Brain microvascular endothelial cell (primary cell): Measurements from ENCODE around the gene PPP2R5D.

Experiments used
- DNase-seq: peaks from one replicate; pipeline ENCODE4 v3.0.0-alpha.2; 2020
- H3K27ac ChIP-seq: fragments of 250-450 bp; sonication (Bioruptor Pico); 2 replicates; pipeline ENCODE4 v1.5.1; 2020; ENCODE audit warnings: mild to moderate bottlenecking, moderate library complexity
- H3K27me3 ChIP-seq: fragments of 250-450 bp; sonication (Bioruptor Pico); replicated peaks from 2 replicates; pipeline ENCODE4 v1.5.1; 2020; ENCODE audit warnings: mild to moderate bottlenecking
- H3K36me3 ChIP-seq: fragments of 250-450 bp; sonication (Bioruptor Pico); replicated peaks from 2 replicates; pipeline ENCODE4 v1.5.1; 2020; ENCODE audit warnings: mild to moderate bottlenecking
- H3K4me3 ChIP-seq: 2 replicates; pipeline ENCODE4 v1.5.1; 2011; ENCODE audit warnings: low read depth, mild to moderate bottlenecking, control low read depth, low read length, moderate library complexity
- in situ Hi-C: cut with HindIII; loops from 2 replicates; pipeline ENCODE4 v1.10.0; 2017; ENCODE audit warnings: low sequenced_read_pairs, low pct_ligation_motif_present
- TF ChIP-seq, protein P1 (sequence below): IDR thresholded peaks from 2 replicates; pipeline ENCODE4 v1.5.1; 2011; ENCODE audit warnings: low read depth, mild to moderate bottlenecking, moderate library complexity, low read length, control low read depth, inconsistent platforms; ENCODE audit errors: missing control alignments

The PPP2R5D gene

DNA sequence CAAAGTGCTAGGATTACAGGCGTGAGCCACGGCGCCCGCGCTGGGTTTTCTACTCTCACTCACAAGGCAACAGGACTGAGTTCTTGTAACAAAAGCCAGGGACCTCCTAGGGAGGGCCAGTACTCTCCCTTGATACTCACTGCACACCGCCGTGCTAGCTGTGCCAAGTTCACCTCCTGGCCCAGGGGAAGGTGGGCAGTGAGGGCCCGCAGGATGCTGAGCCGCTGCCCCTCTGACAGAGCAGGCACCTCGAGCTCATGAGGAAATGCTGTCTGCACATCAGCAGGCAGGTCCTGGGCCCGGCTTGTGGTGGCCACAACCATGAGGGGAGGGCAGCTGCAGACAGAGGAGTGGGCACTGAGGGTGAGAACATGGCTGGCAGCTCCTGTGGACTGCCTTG, 17.1 kb upstream of the PPP2R5D start:
- Histone ChIP-seq H3K27me3 (no peaks in the 10 kb centered on the region), H3K36me3 (peaks cover 2% of the 10 kb centered on the region), H3K27ac (no peak overlapping the region), H3K4me3 (no peak overlapping the region)
- TF ChIP-seq, protein P1, sequence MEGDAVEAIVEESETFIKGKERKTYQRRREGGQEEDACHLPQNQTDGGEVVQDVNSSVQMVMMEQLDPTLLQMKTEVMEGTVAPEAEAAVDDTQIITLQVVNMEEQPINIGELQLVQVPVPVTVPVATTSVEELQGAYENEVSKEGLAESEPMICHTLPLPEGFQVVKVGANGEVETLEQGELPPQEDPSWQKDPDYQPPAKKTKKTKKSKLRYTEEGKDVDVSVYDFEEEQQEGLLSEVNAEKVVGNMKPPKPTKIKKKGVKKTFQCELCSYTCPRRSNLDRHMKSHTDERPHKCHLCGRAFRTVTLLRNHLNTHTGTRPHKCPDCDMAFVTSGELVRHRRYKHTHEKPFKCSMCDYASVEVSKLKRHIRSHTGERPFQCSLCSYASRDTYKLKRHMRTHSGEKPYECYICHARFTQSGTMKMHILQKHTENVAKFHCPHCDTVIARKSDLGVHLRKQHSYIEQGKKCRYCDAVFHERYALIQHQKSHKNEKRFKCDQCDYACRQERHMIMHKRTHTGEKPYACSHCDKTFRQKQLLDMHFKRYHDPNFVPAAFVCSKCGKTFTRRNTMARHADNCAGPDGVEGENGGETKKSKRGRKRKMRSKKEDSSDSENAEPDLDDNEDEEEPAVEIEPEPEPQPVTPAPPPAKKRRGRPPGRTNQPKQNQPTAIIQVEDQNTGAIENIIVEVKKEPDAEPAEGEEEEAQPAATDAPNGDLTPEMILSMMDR = no peak
- in situ Hi-C loops = no loop called here
- DNase-seq = no peak

DNA sequence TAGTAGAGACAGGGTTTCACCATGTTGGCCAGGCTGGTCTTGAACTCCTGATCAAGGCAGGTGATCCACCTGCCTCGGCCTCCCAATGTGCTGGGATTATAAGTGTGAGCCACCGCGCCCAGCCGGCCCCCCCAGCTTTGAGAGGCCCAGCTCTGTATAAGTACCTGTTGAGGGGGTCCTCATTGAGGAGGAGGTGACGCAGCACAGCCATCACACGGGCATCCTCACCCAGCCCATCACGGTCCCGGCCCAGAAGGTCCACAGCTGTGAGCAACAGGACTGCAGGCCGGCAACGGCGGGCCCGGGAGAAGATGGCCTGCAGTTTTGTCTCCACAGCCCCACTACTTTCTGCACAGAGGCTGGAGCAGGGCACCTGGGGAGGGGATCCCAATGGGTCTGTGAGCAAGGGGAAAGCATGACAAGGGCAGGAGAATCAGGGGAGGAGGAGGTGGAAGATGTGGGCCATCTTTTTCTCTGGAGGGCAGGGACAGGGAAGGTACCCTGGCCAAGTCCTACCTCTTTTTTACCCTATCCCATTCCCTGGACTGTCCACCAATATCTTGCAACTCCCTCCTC, 16.2 kb upstream of the PPP2R5D start:
- no peak overlapping the region for H3K27ac ChIP-seq
- TF ChIP-seq, protein P1 = no peak
- H3K4me3 ChIP-seq = no peak overlapping the region
- in situ Hi-C loops = no loop called here
- no peaks in the 10 kb centered on the region for H3K27me3 ChIP-seq
- H3K36me3 ChIP-seq = peaks cover 2% of the 10 kb centered on the region
- DNase-seq = no peak

DNA sequence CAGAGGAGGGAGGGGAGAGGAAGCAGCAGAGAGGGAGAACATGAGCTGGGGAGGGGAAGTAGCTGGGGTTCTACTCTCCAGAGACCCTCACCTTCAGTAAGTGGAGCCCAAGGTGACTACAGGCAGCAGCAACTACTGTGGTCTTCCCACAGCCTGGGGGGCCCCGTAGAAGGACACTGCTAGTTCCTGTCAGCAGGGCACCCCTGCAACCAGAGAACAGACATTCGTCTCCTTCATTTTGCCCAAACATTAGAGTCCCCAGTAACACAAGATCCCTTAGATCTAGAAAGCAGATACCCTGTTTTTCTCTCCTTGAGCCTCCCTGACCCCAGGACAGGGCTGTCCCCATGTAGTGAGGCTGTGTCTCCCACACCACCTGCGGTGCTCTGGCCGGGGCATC, 15.6 kb upstream of the PPP2R5D start:
- Histone ChIP-seq H3K27me3 (no peaks in the 10 kb centered on the region), H3K27ac (no peak overlapping the region), H3K4me3 (no peak overlapping the region), H3K36me3 (peaks cover 2% of the 10 kb centered on the region)
- TF ChIP-seq, protein P1 = no peak
- no peak for DNase-seq
- in situ Hi-C loops = no loop called here

DNA sequence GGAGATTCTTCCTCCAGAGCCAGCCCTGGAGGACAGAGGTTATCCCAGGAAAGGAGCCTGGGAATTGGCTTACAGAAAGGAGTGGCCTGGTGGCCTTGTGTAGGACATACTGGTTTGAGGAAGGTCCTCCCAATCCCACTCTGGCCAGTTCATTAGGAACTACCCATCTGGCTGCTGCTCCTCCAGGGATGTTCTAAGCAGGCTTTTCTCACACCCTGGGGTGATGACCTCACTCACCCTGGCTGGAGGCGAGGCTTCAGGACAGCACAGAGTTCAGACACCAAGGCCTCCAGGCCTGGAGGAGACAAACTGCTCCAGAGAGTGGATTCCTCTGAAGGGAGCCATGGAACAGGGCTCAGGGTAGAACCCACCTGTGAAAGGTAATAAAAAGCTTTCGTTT, 14.9 kb upstream of the PPP2R5D start:
- TF ChIP-seq, protein P1 = no peak
- H3K4me3 ChIP-seq = no peak overlapping the region
- H3K27me3 ChIP-seq = no peaks in the 10 kb centered on the region
- in situ Hi-C loops = no loop called here
- H3K36me3 ChIP-seq = peaks cover 2% of the 10 kb centered on the region
- no peak overlapping the region for H3K27ac ChIP-seq
- DNase-seq = no peak

DNA sequence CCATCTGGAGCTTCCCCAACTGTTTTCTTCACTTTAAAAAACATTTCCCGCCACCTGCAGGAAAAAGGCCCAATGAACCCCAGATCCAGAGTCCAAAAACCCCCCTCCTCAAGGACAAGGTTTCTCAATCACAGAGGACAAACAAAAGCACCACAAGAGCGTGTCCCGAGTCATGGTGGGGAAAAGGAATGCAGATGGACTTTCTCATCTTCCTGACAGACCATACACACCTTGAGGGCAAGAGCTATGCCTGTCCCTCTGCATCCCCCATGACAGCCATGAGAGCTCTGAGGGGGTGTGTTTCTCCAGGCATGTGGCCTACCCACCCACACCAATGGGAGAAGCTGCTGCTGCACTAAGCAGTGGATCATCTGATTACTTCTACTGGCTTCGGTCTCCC, 14.4 kb upstream of the PPP2R5D start:
- H3K27ac ChIP-seq = no peak overlapping the region
- TF ChIP-seq, protein P1 = no peak
- in situ Hi-C loops = no loop called here
- no peaks in the 10 kb centered on the region for H3K27me3 ChIP-seq
- H3K4me3 ChIP-seq = no peak overlapping the region
- H3K36me3 ChIP-seq = no peaks in the 10 kb centered on the region
- no peak for DNase-seq

DNA sequence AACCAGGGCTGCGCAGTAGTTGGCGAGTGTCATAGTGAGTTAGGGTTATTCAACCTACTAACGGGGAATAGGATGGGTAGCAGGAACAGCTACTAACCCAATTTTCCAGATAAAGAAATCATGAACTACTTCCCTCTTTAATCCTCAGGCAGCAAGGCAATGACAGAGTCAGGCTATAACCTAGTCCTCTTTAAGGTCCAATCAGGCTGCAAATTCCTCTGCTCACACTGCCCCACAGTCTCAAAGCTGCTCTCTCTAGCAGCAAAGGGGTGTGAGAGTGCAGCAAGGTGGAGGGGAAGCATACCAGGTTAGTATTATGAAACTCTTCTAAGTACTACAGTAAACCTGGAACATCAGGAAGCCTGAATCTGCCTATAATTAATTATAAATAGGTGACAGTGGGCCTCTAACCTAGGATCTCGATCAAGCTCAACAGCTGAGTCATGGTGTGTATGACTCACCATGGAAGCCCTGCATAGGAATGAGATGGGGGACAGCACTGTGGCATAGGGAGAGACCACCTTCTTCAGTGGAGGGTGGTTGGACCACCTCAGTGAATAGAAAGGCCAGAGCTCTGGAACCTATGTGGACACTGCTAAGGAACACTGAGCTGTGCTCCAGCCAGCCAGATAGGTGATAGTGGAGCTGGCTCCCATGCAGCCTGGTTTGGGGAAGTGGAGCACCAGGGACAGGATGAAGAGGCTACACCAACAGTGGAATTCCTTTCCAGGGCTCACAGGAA, 13.3 kb upstream of the PPP2R5D start:
- H3K36me3 ChIP-seq = no peaks in the 10 kb centered on the region
- in situ Hi-C loops = no loop called here
- no peak overlapping the region for H3K4me3 ChIP-seq
- DNase-seq = no peak
- no peaks in the 10 kb centered on the region for H3K27me3 ChIP-seq
- TF ChIP-seq, protein P1 = no peak
- no peak overlapping the region for H3K27ac ChIP-seq
